Neural cell (in vitro differentiated cells): Measurements from ENCODE around the gene CARMIL1.

Experiments used
- CTCF ChIP-seq: fragments of 450-650 bp; IDR thresholded peaks from 2 replicates; pipeline ENCODE4 v1.5.1; 2014; ENCODE audit warnings: antibody characterized with exemption, mild to moderate bottlenecking, moderate library complexity; ENCODE audit not compliant: poor library complexity, severe bottlenecking
- EP300 ChIP-seq: fragments of 450-650 bp; conservative IDR thresholded peaks from 2 replicates; pipeline ENCODE4 v1.6.1; 2014; ENCODE audit warnings: antibody characterized with exemption, mild to moderate bottlenecking, moderate library complexity; ENCODE audit not compliant: poor library complexity, severe bottlenecking
- EZH2 ChIP-seq: fragments of 200-600, 300-800 bp; shearing (Covaris generic), sonication (generic); IDR thresholded peaks from 2 replicates; pipeline ENCODE4 v1.6.1; 2014; ENCODE audit warnings: antibody characterized with exemption, low read length, borderline replicate concordance, mild to moderate bottlenecking; ENCODE audit not compliant: insufficient read depth, poor library complexity, severe bottlenecking
- POLR2AphosphoS5 ChIP-seq: IDR thresholded peaks from 2 replicates; pipeline ENCODE4 v1.6.1; 2012
- RAD21 ChIP-seq: fragments of 450-650 bp; conservative IDR thresholded peaks from 2 replicates; pipeline ENCODE4 v1.6.1; 2014; ENCODE audit warnings: antibody characterized with exemption, mild to moderate bottlenecking, moderate library complexity
- REST ChIP-seq: IDR thresholded peaks from 2 replicates; pipeline ENCODE4 v1.6.1; 2012; ENCODE audit warnings: borderline replicate concordance
- TAF1 ChIP-seq: IDR thresholded peaks from 2 replicates; pipeline ENCODE4 v1.6.1; 2012; ENCODE audit warnings: low read depth

GRCh38 chr6:25248123-25248522 is 31.1 kb upstream of the CARMIL1 start:
- no peak for TF ChIP-seq TAF1
- TF ChIP-seq POLR2AphosphoS5 = no peak
- no peak for TF ChIP-seq CTCF
- TF ChIP-seq EZH2 = no peak
- no peak for TF ChIP-seq RAD21
- no peak for TF ChIP-seq EP300
- TF ChIP-seq REST = no peak
